GM20431 (cell line): ENCODE measurements around the gene EVC2.

Source experiments
- in situ Hi-C: fragments of 300-500 bp; cut with MseI, MboI; formaldehyde crosslinking; loops from one replicate; pipeline ENCODE4 v1.15.0; 2020; ENCODE audit warnings: low sequenced_read_pairs; ENCODE audit not compliant: unreplicated experiment

Gene EVC2

GRCh38 chr4:5691491-5692132 is 16.7 kb downstream of the EVC2 start:
- in situ Hi-C loops = no loop called here

GRCh38 chr4:5689065-5689464 is 19.3 kb downstream of the EVC2 start:
- in situ Hi-C loops = no loop called here

GRCh38 chr4:5686338-5686737 is 22.0 kb downstream of the EVC2 start:
- in situ Hi-C loops = no loop called here

- in situ Hi-C loops = no loop called here
These were observed 23.1 kb downstream of the EVC2 start for GRCh38 chr4:5685296-5685695.

- in situ Hi-C loops = no loop called here
These were observed 24.8 kb downstream of the EVC2 start for GRCh38 chr4:5683566-5683965.

GRCh38 chr4:5678977-5679376 is 29.4 kb downstream of the EVC2 start:
- in situ Hi-C loops = no loop called here

GRCh38 chr4:5676763-5677162 is 31.6 kb downstream of the EVC2 start:
- in situ Hi-C loops = no loop called here

- in situ Hi-C loops = no loop called here
These were observed 41.6 kb downstream of the EVC2 start for GRCh38 chr4:5666741-5667140.

- in situ Hi-C loops = no loop called here
These were observed 43.6 kb downstream of the EVC2 start for GRCh38 chr4:5664778-5665177.

GRCh38 chr4:5662555-5662954 is 45.8 kb downstream of the EVC2 start:
- in situ Hi-C loops = no loop called here

- in situ Hi-C loops = no loop called here
These were observed 47.1 kb downstream of the EVC2 start for GRCh38 chr4:5661237-5661636.

- in situ Hi-C loops = no loop called here
These were observed 48.2 kb downstream of the EVC2 start for GRCh38 chr4:5660185-5660584.

- in situ Hi-C loops = no loop called here
These were observed 49.4 kb downstream of the EVC2 start for GRCh38 chr4:5658974-5659373.

GRCh38 chr4:5656415-5656814 is 51.9 kb downstream of the EVC2 start:
- in situ Hi-C loops = no loop called here

GRCh38 chr4:5654791-5655190 is 53.6 kb downstream of the EVC2 start:
- in situ Hi-C loops = no loop called here

- in situ Hi-C loops = no loop called here
These were observed 57.3 kb downstream of the EVC2 start for GRCh38 chr4:5651089-5651488.

GRCh38 chr4:5650040-5650439 is 58.3 kb downstream of the EVC2 start:
- in situ Hi-C loops = no loop called here

GRCh38 chr4:5647351-5647750 is 61.0 kb downstream of the EVC2 start:
- in situ Hi-C loops = no loop called here

- in situ Hi-C loops = no loop called here
These were observed 68.3 kb downstream of the EVC2 start for GRCh38 chr4:5640096-5640495.

- in situ Hi-C loops = no loop called here
These were observed 68.8 kb downstream of the EVC2 start for GRCh38 chr4:5639556-5639955.

GRCh38 chr4:5638976-5639375 is 69.4 kb downstream of the EVC2 start:
- in situ Hi-C loops = no loop called here

- in situ Hi-C loops = no loop called here
These were observed 70.0 kb downstream of the EVC2 start for GRCh38 chr4:5638316-5638715.
